Measurements from ENCODE around the gene RASSF3.

RASSF3 gene

DNA sequence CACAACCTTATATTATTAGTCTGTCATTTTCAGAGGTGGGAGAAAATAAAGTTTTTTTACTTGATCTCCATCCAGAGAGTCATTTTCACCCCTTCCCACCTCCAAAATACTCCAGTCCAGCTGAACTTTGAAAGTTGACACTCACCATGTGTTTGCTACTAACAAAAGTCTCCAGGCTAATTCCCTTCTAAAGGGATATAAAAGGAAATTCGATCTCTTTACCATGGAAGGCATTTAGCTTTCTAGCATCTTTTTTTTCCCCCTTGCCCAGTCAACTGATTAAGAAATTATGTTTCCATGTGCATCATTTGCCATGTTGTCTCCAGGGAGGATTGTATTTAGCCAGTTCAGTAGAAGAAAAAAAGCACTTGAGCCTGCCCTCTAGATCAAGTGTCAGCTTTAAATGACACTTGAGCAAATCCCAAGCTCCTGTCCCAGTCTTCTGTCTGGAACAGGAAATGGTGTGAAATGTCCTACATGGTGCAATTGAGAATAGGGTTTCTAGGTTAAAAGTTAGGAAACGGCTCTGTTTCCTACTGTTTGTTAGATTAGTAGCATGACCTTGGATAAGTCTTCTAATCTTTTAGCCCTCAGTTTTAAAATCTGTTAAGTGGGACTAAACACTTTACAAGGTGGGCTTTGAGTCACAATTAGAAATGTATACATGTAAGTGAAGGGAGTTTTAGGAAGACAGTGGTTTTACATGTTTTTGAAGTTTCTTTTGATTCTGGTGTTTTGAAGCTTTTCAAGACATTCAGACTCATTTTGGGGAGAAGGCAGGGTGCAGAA, 81.7 kb downstream of the RASSF3 start:
- DNase-seq (ENCODE audit: low spot score) = no peak

DNA sequence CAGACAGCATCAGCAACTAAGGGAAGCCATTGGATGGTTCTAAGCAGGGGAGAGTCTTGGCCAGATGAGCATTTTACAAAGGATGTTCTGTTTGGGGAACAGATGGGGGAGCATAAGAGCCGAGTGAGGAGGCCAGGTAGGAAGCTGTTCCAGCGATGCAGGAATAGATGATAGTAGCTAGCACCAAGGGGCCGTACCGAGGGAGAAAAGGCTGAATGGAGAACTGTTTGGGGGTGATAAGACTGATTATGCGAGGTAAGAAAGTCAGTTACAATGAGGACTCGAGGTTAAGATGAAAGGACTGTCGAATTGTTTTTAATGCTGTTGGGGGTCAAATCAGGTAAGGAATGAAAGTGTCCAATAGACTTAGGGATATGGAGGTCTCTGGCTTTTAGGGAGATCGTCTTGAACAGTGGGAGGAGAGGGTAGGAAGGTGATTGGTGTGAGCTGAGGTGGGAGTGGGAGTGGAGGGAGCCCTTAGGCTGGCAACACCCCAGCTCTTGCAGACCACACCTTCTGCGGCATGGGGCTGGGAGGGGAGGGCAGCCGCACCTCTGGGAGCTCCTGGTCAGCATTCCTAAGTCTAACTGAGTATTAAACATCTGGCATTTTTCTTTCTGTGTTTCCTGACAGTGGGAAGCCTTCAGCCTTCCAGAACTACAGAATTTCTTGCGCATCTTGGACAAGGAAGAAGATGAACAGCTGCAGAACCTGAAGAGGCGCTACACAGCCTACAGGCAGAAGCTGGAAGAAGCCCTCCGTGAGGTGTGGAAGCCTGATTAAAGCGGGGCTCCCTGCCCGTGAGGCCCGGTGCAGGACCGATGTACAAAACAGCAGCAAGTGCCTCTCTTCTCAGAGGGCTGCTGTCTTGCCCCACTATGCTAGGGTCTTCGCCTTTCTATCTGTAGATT, 84.1 kb downstream of the RASSF3 start:
- DNase-seq (ENCODE audit: low spot score) = no peak

DNA sequence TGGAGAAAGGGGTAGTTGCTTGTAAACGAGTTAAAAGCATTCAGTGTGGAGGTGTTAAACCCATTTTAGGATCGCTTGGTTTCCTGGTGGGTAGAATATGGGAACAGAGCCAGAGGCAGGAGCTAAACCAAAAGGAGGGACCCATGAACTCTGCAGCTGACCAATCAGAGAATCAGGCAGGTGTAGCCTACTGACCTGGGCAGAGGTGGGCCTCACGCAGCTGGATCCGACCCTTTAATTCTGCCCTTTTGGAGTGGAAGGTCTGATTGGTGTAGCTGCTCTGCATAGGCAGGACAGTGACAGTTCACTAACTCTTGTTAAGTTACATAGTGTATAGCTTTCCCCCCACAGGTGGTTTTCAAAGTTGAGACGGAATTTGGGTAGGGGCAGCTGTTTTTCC, 85.3 kb downstream of the RASSF3 start:
- DNase-seq (ENCODE audit: low spot score) = no peak

DNA sequence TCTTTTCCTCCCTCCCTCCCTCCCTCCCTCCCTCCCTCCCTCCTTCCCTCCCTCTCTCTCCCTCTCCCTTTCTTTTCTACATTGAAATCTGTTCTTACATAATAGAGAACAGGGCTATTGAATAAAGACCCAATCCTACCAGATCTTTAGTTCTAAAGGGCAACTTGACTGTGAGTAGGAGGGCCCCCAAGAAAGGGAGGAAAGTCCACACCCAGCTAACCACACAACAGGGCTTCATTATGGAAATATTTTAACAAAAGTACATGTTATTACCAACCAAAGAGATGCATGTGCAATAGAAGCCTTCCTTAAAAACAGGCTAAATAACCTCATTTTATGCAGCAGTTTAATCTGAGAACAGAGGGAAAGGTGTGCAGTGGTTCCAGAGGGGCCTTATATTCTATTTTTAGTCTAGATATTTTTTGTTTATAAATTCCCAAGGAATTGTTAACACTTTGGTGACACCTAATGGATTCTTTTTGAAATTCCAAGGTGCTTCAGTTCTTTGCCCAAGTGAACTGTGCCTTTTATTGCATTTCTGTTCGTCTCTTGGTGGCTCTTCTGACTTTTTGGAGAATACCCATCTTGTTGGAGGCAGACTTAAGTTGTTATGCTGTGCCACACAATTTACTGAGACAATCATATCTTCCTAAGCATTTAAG, 85.9 kb downstream of the RASSF3 start:
- DNase-seq (ENCODE audit: low spot score) = no peak

DNA sequence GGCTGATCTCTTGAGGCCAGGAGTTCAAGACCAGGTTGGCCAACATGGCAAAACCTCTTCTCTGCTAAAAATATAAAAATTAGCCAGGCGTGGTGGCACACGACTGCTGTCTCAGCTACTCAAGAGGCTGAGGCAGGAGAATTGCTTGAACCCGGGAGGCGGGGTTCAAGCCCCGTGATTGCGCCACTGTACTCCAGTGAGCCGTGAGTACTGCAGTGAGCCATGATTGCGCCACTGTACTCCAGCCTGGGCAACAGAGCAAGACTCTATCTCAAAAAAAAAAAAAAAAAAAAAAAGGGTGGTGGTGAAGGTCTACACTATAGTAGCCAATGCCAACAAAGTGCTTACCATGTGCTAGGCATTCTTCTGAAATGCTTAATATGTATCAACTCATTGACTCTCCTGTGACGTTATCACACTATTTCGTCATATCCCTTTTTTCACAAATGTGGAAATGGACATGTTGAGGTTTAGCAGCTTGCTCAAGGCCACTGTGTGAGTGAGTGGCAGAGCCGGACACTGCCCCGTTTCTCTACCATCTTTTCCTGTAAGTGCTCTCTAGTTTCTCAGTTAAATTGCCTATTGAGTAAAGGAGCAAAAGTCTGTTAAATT, 89.3 kb downstream of the RASSF3 start:
- DNase-seq (ENCODE audit: low spot score) = no peak

DNA sequence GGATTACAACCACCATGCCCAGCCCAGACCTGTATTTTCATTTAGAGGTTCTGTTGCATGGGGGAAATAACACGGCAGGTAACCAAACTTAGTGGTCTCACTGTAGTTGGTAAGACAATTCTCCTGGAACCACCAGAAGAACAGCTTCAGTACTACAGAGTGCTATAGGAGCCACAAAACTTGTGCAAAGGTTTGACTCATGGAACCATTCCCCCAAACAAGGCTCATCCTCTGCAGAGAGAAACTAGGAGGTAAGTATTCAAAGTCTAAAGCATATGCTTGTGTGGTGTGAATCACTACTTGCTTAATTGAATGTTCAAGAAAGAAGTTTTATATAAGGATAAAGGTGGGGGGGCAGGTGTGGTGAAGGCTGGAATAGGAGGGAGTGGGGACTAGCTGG, 90.2 kb downstream of the RASSF3 start:
- DNase-seq (ENCODE audit: low spot score) = no peak

DNA sequence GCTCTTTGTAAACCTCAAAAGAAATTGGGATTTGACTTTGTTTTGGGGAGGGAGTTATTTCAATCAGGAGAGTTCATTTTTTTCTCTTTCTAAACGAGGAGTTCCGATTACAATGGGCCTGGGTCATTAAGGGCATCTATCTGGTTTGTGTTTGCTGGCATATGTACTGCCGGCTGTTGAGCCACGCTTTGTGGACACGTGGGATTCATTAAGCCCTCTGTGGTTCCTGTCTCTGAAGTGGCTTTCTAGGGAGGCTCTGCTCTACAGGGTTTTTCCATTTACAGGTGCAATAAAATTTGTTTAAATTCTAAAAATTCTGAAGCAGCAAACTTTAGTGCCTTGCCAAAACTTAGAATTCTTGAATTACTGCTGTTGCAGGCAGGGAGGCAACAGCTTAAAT, 91.0 kb downstream of the RASSF3 start:
- DNase-seq (ENCODE audit: low spot score) = no peak

DNA sequence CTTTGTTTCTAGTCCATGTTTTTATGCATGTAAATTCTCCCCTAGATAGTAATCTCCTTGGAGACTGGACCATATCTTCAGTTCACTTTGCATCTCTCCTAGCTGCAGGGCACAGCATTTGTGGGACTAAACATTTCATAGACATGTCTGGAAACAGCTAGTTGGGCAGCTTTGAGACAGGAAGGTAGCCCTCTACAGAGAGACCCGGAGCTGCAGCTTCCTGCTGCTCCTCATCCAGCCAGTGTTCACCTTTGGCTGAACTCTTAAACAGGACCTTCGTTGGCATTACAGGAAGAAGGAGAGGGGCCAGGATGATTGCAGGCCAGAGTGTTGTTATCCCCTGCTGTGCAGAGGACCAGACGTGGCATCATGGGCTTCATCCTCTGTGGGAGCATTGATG, 96.0 kb downstream of the RASSF3 start:
- DNase-seq (ENCODE audit: low spot score) = no peak

DNA sequence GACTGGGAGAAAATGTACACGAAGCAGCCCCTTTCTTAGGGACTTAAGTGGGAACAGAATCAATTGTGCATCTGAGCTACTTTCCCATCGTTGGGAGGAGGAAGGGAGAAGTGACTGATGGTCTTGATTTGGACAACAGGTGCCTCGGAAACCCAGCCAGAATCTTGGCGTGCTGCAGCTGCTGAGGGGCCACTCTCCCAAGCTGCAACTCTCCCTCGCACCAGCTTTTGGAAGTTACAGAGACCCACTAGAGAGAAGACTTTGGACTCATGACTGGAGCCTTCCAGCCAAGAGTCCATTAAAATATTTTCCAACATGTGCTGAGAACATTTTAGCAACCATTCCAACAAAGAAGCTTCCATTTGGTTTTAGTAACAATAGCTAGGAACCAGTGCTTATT, 96.6 kb downstream of the RASSF3 start:
- peak; percentile 84 for DNase-seq (ENCODE audit: low spot score)

DNA sequence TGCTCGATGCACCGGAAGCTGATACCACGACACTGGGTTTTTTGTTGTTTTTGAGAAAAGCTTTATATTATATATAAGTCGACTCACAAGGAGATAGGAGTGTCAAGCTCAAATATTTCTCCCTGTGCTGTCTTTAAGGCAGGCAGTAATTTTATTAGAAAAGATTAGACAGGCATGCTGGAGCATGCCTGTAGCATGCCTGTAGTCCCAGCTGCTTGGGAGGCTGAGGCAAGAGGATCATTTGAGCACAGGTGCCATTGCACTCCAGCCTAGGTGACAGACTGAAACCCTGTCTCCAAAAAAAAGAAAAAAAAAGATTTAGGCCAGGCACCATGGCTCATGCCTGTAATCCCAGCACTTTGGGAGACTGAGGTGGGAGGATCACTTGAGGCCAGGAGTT, 97.1 kb downstream of the RASSF3 start:
- DNase-seq (ENCODE audit: low spot score) = no peak

DNA sequence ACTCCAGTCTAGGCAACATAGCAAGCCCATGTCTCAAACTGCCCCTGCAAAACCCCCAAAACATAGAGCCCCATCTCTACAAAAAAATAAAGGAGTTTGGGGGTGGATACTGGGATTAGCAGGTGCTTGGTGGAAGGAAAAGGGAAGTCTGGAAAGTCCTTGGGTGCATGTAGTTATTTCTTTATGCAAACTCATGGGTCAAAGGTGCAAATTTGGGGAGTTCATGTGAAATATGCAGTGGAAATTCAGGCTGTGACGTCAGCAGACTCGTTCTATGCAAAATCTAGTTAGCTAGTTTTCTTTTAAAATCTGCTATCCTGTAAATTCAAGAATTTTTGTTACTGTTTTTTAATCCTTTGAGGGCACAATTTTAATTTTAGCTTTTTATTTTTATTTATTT, 97.6 kb downstream of the RASSF3 start:
- DNase-seq (ENCODE audit: low spot score) = no peak

DNA sequence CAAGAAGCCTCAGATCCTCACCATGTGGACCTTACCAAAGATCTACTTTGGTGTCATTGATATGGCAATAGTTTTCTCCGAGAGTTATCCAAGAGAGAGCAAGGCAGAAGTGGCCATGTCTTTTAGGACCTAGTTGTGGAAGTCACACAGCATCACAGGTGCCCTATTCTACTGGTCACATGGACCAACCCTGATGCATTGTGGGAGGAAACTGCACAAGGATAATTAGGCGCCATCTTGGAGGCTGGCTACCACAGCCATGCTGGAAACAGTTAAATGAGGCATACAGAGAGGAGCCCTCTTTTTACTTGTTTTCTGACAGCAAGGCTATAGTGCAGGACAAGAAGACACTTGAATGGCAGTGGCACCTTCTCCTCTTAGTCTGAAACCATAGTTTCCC, 99.1 kb downstream of the RASSF3 start:
- no peak for DNase-seq (ENCODE audit: low spot score)

DNA sequence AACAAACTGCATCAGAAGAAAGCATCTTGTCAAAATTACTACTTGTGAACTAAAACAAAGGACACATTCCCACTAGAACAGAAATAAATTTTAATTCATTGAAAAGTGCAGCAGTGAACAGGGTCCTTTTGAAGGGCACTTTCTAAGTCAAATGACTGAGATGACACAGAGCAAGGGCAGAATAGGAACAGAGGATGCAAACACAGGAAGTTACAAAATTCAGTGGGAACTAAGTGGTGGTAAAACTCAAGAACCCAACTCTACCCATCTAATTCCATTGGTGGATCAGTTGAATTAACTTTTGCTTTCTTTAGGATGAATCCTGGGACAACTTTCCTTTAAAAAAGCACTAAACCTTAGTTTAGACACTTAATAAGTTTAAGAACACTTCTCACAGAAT, 103.1 kb downstream of the RASSF3 start:
- DNase-seq (ENCODE audit: low spot score) = no peak

DNA sequence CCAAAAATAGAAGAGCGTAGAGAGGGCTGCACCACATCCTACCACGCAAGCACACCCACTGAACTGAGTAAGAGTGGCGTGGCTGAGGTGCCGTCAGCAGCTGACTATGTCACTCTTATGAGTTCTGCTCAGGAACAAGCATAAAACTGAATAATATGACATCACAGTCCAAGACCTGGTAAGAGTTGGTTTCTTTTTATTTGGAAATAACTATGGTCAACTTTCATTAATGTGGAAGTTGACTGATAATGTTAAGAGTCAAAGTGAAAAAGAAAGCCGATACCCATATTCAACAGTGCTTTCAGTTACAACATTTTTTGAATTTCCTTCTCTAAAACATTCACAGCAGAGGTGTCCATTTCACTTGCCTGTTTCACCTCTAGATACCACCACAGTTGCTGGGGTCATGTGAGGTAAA, 104.3 kb downstream of the RASSF3 start:
- no peak for DNase-seq (ENCODE audit: low spot score)

DNA sequence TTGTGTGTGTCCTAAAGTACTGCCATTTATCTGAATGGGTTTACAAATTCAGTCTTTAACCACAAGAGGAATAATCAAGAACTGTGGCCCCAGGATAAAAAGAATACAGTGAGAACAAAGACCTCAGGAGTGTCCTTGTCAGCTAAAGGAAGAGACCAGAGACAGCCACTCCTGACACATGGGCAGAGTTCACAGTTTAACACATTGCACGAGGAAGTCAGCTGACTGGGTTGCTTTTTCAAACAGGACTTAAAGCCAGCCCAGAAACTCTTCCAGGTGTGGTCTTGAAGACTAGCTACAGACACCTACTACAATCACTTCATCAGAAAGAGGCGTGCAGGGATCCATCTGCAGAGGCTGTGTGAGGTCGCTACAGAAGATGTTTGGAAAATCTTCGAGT, 106.1 kb downstream of the RASSF3 start:
- DNase-seq (ENCODE audit: low spot score) = no peak

DNA sequence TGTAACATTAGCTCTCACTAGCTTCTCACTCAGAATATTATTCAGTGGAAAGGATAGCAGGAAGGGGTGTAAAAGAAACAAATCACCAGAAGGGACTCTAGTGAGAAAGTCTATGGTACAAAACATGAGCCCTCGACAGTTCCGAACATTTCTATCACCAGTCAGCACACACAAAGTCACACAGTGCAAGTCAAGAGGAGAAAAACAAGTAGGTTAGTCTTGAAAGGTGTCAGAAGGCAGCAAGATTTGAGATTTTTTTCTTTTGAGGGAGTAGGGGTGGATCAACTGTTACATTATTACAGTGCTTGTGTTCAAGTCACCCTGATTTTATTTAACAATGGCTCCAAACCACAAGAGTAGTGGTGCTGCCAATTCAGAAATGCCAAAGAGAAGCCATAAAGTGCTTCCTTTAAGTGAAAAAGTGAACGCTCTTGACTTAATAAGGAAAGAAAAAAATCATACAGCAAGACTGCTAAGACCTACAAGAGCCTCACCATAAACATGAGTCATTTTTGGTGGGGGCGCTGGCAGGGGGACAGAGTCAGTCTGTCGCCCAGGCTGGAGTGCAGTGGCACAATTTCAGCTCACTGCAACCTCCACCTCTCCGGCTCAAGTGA, 106.7 kb downstream of the RASSF3 start:
- DNase-seq (ENCODE audit: low spot score) = no peak

DNA sequence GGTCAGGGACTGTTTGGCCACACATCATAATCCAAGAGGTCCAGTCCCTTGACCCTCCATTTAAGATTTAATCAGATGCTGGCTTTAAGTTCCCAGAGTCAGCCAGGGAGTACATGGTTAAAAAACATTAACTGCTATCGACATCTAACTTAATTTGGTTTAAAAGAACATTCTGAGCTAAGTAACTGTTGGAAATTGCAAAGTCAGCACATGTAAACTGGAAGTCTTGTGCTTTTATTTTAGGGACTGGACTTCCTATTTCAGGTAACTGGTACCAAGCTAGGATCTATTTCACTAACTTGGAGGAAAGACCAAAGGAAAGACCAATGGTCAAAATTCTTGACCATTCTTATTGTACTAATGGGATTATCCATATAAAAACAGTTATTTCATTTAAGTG, 108.4 kb downstream of the RASSF3 start:
- DNase-seq (ENCODE audit: low spot score) = no peak

DNA sequence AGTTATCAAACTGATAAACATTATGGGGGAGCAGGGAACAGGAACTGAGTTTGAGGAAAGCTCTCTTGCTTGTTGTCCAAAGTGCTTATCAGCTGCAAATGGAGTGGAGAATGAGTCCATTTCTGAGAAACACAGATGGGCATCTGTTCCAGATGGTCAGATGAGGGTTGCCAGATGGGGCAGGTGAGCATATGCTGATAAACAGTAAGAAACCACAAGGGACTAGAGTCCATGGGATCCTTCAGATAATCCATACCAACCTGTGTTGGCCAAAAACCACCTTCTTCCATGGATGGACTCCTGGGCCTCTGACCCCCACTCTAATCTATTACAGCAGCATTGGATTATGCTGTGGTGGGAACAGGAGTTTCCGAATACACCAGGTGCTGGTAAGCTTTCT, 110.6 kb downstream of the RASSF3 start:
- no peak for DNase-seq (ENCODE audit: low spot score)

DNA sequence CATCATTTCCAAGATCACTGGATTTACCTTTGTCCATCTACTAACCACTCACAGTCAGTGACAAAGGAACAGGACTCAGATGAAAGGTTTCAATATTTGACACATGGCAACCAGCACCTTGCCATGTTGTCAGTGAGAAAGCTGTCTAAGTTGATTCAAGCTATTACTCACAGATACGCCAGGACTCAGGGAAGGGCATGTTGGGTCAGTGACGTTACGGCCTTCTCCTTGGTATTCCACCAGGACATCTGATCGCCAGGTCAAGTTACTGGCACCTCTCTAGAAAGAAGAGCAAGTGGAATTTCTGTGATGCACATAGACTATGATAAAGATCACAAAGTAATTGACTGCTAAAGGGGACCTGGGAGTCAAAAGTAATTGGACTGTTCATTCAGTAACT, 112.5 kb downstream of the RASSF3 start:
- no peak for DNase-seq (ENCODE audit: low spot score)

DNA sequence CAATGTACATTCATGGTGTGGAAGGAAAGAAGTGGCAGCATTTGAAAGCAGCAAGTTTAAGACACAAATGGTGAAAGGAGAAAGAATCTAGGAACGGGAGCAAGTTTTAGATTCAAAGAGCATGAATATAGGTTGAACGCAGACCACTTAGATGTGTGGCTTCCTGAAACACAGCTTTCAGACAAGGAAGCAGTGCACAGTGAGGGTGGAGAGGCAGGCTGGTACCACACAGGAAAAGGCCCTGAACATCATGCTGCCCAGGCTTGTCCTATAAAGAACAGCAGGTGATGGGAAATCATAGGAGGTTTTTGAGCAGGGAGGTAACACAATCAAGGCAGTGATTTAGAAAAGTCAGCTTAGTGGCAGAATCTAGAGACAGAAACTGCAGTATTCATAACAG, 113.3 kb downstream of the RASSF3 start:
- no peak for DNase-seq (ENCODE audit: low spot score)

DNA sequence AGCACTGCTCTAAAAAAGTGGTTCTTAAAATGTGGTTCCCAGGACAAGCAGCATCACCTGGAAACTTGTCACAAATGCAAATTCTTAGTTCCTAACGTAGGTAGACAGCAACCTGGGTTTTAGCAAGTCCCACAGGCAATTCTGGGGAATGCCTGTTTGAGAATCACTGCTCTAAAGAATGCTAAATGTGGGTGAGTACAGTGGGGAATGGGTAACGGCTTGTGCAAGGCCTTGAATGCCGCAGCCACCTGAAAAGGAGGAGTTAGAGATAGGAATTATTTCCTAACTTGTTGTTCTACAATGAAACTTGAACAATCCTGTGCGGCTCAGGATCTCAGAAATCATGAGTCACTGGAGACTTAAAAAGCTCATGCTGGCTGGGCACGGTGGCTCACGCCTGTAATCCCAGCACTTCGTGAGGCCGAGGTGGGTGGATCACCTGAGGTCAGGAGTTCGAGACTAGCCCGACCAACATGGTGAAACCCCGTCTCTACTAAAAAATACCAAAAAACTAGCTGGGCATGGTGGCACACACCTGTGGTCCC, 114.0 kb downstream of the RASSF3 start:
- no peak for DNase-seq (ENCODE audit: low spot score)
